ENCODE measurements around the gene PICALM. TPM values are rescaled to one million over a fixed set of nuclear protein-coding genes. Genes with fewer than 3 reads are reported as not detected.

Gene PICALM
- total RNA-seq, 4 donors from 2014 or later = 148 to 244 (median 221) TPM

DNA sequence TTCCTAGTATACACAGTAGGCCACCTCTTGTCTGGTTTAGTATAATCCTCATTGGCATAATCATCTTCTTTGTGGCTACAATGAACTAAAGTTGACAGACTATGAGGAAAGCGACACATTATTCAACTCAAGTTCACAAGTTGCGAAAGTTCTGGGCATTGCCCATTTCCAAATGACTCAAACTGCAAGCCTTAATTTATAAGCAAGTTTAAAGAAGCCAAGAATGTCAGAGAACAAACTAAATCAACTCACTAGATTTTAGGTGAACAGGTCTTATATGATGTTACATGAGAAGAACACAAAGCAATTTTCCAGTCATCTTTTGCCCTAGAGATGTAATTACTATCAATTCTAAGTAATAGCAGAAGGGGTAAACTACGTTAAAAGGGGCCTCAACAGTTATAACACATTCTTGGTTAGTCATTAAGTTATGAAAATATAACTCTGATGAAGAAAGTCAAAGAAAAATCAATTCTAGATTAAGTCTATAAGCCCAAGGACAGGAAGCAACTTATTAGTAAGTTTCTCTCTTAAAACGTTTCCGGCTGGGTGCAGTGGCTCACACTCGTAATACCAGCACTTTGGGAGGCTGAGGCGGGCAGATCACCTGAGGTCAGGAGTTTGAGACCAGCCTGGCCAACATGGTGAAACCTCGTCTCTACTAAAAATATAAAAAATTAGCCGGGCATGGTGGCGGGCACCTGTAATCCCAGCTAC lies 21.5 kb downstream of the PICALM start:
- no peak for DNase-seq
- in situ Hi-C loops (cut with MboI; ENCODE audit: low pct_ligation_motif_present in 1 of 4, low pct_unique_long_range_greater_than_20kb in 1 of 4, low sequenced_read_pairs in 3 of 4) = loop anchor here (10.0 to 25.0 kb wide), 2 partner anchors 147 to 185 kb away; partner anchors contain the start of gene CCDC83 (in 1 of the 4)
- 68 to 78% methylated on average over 9 to 10 of the region's 10 CpGs for WGBS, 2 donors (ENCODE audit: low coverage in 1 of 2)
- H3K36me3 ChIP-seq = no peaks in the 10 kb centered on the region
- H3K27ac ChIP-seq = peak overlapping the region in 1 of 4 donors; percentile 32
- intact Hi-C loops (cut with DNase I; ENCODE audit: low total_unique reads) = no loop called here
- no peaks in the 10 kb centered on the region for H3K9me3 ChIP-seq
- TF ChIP-seq, protein P1, sequence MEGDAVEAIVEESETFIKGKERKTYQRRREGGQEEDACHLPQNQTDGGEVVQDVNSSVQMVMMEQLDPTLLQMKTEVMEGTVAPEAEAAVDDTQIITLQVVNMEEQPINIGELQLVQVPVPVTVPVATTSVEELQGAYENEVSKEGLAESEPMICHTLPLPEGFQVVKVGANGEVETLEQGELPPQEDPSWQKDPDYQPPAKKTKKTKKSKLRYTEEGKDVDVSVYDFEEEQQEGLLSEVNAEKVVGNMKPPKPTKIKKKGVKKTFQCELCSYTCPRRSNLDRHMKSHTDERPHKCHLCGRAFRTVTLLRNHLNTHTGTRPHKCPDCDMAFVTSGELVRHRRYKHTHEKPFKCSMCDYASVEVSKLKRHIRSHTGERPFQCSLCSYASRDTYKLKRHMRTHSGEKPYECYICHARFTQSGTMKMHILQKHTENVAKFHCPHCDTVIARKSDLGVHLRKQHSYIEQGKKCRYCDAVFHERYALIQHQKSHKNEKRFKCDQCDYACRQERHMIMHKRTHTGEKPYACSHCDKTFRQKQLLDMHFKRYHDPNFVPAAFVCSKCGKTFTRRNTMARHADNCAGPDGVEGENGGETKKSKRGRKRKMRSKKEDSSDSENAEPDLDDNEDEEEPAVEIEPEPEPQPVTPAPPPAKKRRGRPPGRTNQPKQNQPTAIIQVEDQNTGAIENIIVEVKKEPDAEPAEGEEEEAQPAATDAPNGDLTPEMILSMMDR (IDR thresholded peaks at IDR 0.05) = no peak
- TF ChIP-seq POLR2AphosphoS5 (IDR thresholded peaks at IDR 0.05) (peak in 1 of 3 donors; percentile 32), POLR2A (IDR thresholded peaks at IDR 0.05) (no peak)
- H3K4me3 ChIP-seq = no peak overlapping the region
- H3K4me1 ChIP-seq = peaks cover 3 to 81% (median 30%) of the 10 kb centered on the region in 4 donors
- no peaks in the 10 kb centered on the region for H3K27me3 ChIP-seq

GRCh38 chr11:86046116-86046515 lies 22.8 kb downstream of the PICALM start:
- TF ChIP-seq POLR2A (IDR thresholded peaks at IDR 0.05) = no peak
- TF ChIP-seq EP300 (IDR thresholded peaks at IDR 0.05; ENCODE audit: low read depth) = no peak
- TF ChIP-seq, protein P1 (IDR thresholded peaks at IDR 0.05) = no peak
- no peak for TF ChIP-seq POLR2AphosphoS5 (IDR thresholded peaks at IDR 0.05)
- no peak overlapping the region for H3K27ac ChIP-seq
- H3K4me3 ChIP-seq = no peak overlapping the region
- peaks cover 9 to 83% (median 38%) of the 10 kb centered on the region in 4 donors for H3K4me1 ChIP-seq
- no peaks in the 10 kb centered on the region for H3K36me3 ChIP-seq
- DNase-seq = no peak
- in situ Hi-C loops (cut with MboI; ENCODE audit: low pct_ligation_motif_present in 1 of 4, low pct_unique_long_range_greater_than_20kb in 1 of 4, low sequenced_read_pairs in 3 of 4) = loop anchor here (10.0 to 25.0 kb wide), 2 partner anchors 149 to 184 kb away; partner anchors contain the start of gene CCDC83 (in 1 of the 4)
- 62% methylated on average over 1 of the region's 1 CpG for WGBS, 2 donors (ENCODE audit: low coverage in 1 of 2)
- intact Hi-C loops (cut with DNase I; ENCODE audit: low total_unique reads) = no loop called here
- H3K27me3 ChIP-seq = no peaks in the 10 kb centered on the region
- no peaks in the 10 kb centered on the region for H3K9me3 ChIP-seq

DNA sequence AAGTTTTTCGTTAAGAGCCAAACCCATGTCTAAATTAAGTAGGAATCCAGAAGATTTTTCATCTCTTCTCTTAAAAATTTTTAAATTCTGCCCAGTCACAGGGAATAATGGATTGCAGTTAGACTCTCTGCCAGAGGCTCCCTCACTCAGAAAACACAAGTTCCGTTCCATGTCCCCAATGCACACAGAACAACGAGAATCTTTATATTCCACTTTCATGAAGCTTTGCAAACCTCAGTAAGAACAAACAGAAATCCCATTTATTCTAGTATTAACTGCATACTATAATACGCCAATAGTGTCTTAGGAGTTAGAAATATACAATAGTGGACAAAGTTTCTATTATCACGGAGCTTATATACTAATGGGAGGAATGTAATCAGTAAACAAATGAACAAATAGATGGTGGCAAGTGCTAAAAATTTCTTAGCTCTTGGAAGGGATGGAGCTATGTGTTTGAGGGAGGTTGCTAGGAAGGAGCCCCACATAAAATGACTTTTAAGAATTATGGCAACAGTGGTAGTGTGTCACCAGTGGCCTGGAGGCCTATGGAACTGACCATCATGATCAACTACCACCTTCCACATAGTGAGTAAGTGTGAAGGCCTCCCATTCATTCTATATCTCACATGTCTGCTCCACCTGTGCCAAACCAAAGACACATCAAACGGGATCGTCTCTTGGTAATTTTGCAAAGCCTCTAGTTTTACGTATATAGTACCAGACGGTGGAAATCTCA lies 24.9 kb downstream of the PICALM start:
- H3K9me3 ChIP-seq = no peaks in the 10 kb centered on the region
- no peak for TF ChIP-seq POLR2AphosphoS5 (IDR thresholded peaks at IDR 0.05)
- TF ChIP-seq POLR2A (IDR thresholded peaks at IDR 0.05) = no peak
- TF ChIP-seq, protein P1 (IDR thresholded peaks at IDR 0.05) = no peak
- no peak for TF ChIP-seq EP300 (IDR thresholded peaks at IDR 0.05; ENCODE audit: low read depth)
- in situ Hi-C loops (cut with MboI; ENCODE audit: low pct_ligation_motif_present in 1 of 4, low pct_unique_long_range_greater_than_20kb in 1 of 4, low sequenced_read_pairs in 3 of 4) (loop anchor here (10.0 to 25.0 kb wide), 2 partner anchors 151 to 182 kb away; partner anchors contain the start of gene CCDC83 (in 1 of the 4)), intact Hi-C loops (cut with DNase I; ENCODE audit: low total_unique reads) (loop anchor here (5.0 kb wide), 1 partner anchor 148 kb away; no protein-coding TSS in a partner anchor)
- no peak overlapping the region for H3K4me3 ChIP-seq
- H3K27ac ChIP-seq = peak overlapping the region; percentile 4 to 51 (median 28)
- H3K27me3 ChIP-seq = no peaks in the 10 kb centered on the region
- WGBS, 2 donors (ENCODE audit: low coverage in 1 of 2) = 64 to 74% methylated on average over 9 of the region's 9 CpGs
- no peaks in the 10 kb centered on the region for H3K36me3 ChIP-seq
- H3K4me1 ChIP-seq = peaks cover 11 to 76% (median 47%) of the 10 kb centered on the region in 4 donors
- DNase-seq = no peak

DNA sequence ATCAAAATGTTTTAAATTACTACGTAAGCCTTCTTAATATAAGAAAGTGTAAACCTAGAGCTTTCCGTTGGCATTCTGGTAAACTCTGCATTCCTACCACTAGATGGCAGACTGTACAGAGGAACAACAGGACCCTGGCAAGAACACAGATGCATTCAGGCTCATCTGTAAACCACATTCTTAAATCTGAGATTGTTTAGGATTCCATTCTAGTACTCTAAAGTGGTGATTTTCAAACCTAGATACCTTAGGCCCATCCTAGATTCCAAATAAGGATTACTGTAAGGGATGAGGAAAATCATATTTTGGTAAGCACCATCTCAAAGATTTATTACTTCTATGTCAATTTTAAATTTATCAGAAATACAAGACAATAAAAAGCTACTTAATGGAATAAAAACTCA lies 26.9 kb downstream of the PICALM start:
- Histone ChIP-seq H3K36me3 (no peaks in the 10 kb centered on the region), H3K9me3 (no peaks in the 10 kb centered on the region), H3K27ac (peak overlapping the region; percentile 37 to 66 (median 53)), H3K4me1 (peaks cover 11 to 57% (median 38%) of the 10 kb centered on the region in 4 donors), H3K4me3 (no peak overlapping the region), H3K27me3 (no peaks in the 10 kb centered on the region)
- no peak for TF ChIP-seq EP300 (IDR thresholded peaks at IDR 0.05; ENCODE audit: low read depth)
- TF ChIP-seq POLR2AphosphoS5 (IDR thresholded peaks at IDR 0.05) = peak; percentile 24 to 67 (median 38)
- TF ChIP-seq, protein P1 (IDR thresholded peaks at IDR 0.05) = peak; percentile 85 to 97 (median 93)
- intact Hi-C loops (cut with DNase I; ENCODE audit: low total_unique reads) (loop anchor here (5.0 kb wide), 1 partner anchor 150 kb away; no protein-coding TSS in a partner anchor), in situ Hi-C loops (cut with MboI; ENCODE audit: low pct_ligation_motif_present in 1 of 4, low pct_unique_long_range_greater_than_20kb in 1 of 4, low sequenced_read_pairs in 3 of 4) (loop anchor here (10.0 to 25.0 kb wide), 2 partner anchors 153 to 180 kb away; partner anchors contain the start of gene CCDC83 (in 1 of the 4))
- DNase-seq = peak; percentile 66
- WGBS, 2 donors (ENCODE audit: low coverage in 1 of 2) = 0 to 1% methylated on average over 2 of the region's 2 CpGs
